HCT116 (cell line): Measurements from ENCODE around the gene TENT4A. TPM values are rescaled to one million over a fixed set of nuclear protein-coding genes. Genes with fewer than 3 reads are reported as not detected.

ENCODE experiments used
- ATAC-seq: fragments of 200-7000 bp; cut with Tn5 transposase; 2 replicates; pipeline ENCODE4 v1.9.1; 2020; ENCODE audit warnings: mild to moderate bottlenecking, moderate library complexity
- BruUV-seq: library from RNA; stranded (reverse); fragments of 400-500 nt; replicated peaks from 2 replicates; lab custom pipeline; 2021; lab: Mats Ljungman, UMichigan
- CTCF ChIA-PET: fragments of 300-600 bp; sonication (Branson Sonifier 250); formaldehyde crosslinking; loops from one replicate; lab custom pipeline; 2021; ENCODE audit warnings: antibody characterized with exemption; lab: Charles Lee
- POLR2A ChIA-PET: fragments of 300-600, 350-600 bp; sonication (Branson Sonifier 250); formaldehyde crosslinking; loops from one replicate; lab custom pipeline; 2021; ENCODE audit warnings: antibody characterized with exemption; lab: Charles Lee
- RAD21 ChIA-PET, 2 experiments: fragments of 300-600 bp; sonication (Branson Sonifier 250); formaldehyde crosslinking; loops; one replicate each; lab custom pipeline; 2023; ENCODE audit warnings: low total read pairs in 2 of 2; ENCODE audit not compliant: uncharacterized antibody in 2 of 2, unreplicated experiment in 2 of 2, low non-redundant PET in 1 of 2; lab: Charles Lee
- DNase-seq: peaks from one replicate; pipeline ENCODE4 v3.0.0-alpha.2; 2010; ENCODE audit warnings: low read depth, low spot score
- H2AFZ ChIP-seq: fragments of 200-600 bp; shearing (Covaris generic), sonication (generic); 2 replicates; pipeline ENCODE4 v1.6.1; 2017; ENCODE audit warnings: low read depth, mixed run types, mixed read lengths, antibody characterized with exemption, low read length; ENCODE audit not compliant: poor library complexity, severe bottlenecking
- H3K27ac ChIP-seq: 2 replicates; pipeline ENCODE4 v1.5.1; 2012; ENCODE audit warnings: low read depth, low read length
- H3K27me3 ChIP-seq: fragments of 200-600 bp; sonication (generic); 2 replicates; pipeline ENCODE4 v1.6.1; 2016; ENCODE audit warnings: mixed run types, low read length, mixed read lengths; ENCODE audit not compliant: insufficient read depth
- H3K36me3 ChIP-seq, 2 experiments: fragments of 200-500 bp in 1 of 2; fragments of 200-600 bp in 1 of 2; sonication (Bioruptor generic) in 1 of 2; sonication (generic) in 1 of 2; 2 replicates each; pipeline versions ENCODE4 v1.5.1 to v1.6.1; 2014 to 2016; ENCODE audit warnings: low read length in 2 of 2, inconsistent platforms in 1 of 2, mixed read lengths in 1 of 2, mixed run types in 1 of 2; ENCODE audit not compliant: insufficient read depth in 2 of 2, control insufficient read depth in 1 of 2
- H3K4me1 ChIP-seq, 2 experiments: fragments of 200-600 bp in 1 of 2; sonication (generic) in 1 of 2; 2 replicates each; pipeline versions ENCODE4 v1.5.1 to v1.6.1; 2012 to 2017; ENCODE audit warnings: low read length in 2 of 2, inconsistent platforms in 1 of 2, mild to moderate bottlenecking in 1 of 2, mixed read lengths in 1 of 2, mixed run types in 1 of 2, moderate library complexity in 1 of 2; ENCODE audit not compliant: insufficient read depth in 2 of 2, control insufficient read depth in 1 of 2
- H3K4me2 ChIP-seq: fragments of 200-600 bp; sonication (generic); 2 replicates; pipeline ENCODE4 v1.6.1; 2017; ENCODE audit warnings: mixed run types, low read length, mixed read lengths
- H3K4me3 ChIP-seq, 2 experiments: fragments of 200-600 bp in 1 of 2; sonication (generic) in 1 of 2; replicated peaks in 1 of 2; 2 replicates each; pipeline ENCODE4 v1.5.1; 2011 to 2016; ENCODE audit warnings: low read length in 2 of 2, control low read depth in 1 of 2, low read depth in 1 of 2, mild to moderate bottlenecking in 1 of 2, mixed read lengths in 1 of 2, mixed run types in 1 of 2
- H3K79me2 ChIP-seq: fragments of 200-600 bp; sonication (generic); 2 replicates; pipeline ENCODE4 v1.6.1; 2017; ENCODE audit warnings: mild to moderate bottlenecking, mixed run types, low read length, moderate library complexity, mixed read lengths; ENCODE audit not compliant: insufficient read depth
- H3K9ac ChIP-seq: fragments of 200-600 bp; sonication (generic); 2 replicates; pipeline ENCODE4 v1.6.1; 2016; ENCODE audit warnings: low read length, mixed read lengths
- H3K9me2 ChIP-seq: fragments of 200-600 bp; sonication (generic), shearing (Covaris generic); 2 replicates; pipeline ENCODE4 v1.6.1; 2017; ENCODE audit warnings: mixed run types, mild to moderate bottlenecking, moderate library complexity; ENCODE audit not compliant: insufficient read depth
- H3K9me3 ChIP-seq, 2 experiments: fragments of 200-500 bp in 1 of 2; fragments of 200-600 bp in 1 of 2; sonication (Bioruptor generic) in 1 of 2; sonication (generic) in 1 of 2; 2 replicates each; pipeline ENCODE4 v1.6.1; 2014 to 2017; ENCODE audit warnings: low read length in 2 of 2, mixed read lengths in 2 of 2, inconsistent platforms in 1 of 2, low read depth in 1 of 2, mild to moderate bottlenecking in 1 of 2, mixed run types in 1 of 2, moderate library complexity in 1 of 2; ENCODE audit not compliant: control insufficient read depth in 1 of 2, insufficient read depth in 1 of 2
- H4K20me1 ChIP-seq: fragments of 200-600 bp; sonication (generic), shearing (Covaris generic); 2 replicates; pipeline ENCODE4 v1.6.1; 2017; ENCODE audit warnings: mixed run types, mild to moderate bottlenecking, moderate library complexity; ENCODE audit not compliant: insufficient read depth
- CEBPB ChIP-seq: IDR thresholded peaks from 2 replicates; pipeline ENCODE4 v1.6.1; 2012; ENCODE audit warnings: low read depth
- EGR1 ChIP-seq: IDR thresholded peaks from 2 replicates; pipeline ENCODE4 v1.6.1; 2012; ENCODE audit warnings: low read depth
- EZH2phosphoT487 ChIP-seq: fragments of 200-600 bp; IDR thresholded peaks from 2 replicates; pipeline ENCODE4 v1.6.1; 2018; ENCODE audit warnings: antibody characterized with exemption, borderline replicate concordance
- FOSL1 ChIP-seq: IDR thresholded peaks from 2 replicates; pipeline ENCODE4 v1.6.1; 2012; ENCODE audit warnings: low read depth
- JUND ChIP-seq: IDR thresholded peaks from 2 replicates; pipeline ENCODE4 v1.6.1; 2012
- POLR2A ChIP-seq: IDR thresholded peaks from 2 replicates; pipeline ENCODE4 v1.7.0; 2011; ENCODE audit warnings: borderline replicate concordance; ENCODE audit not compliant: insufficient read depth, insufficient read length; ENCODE audit errors: extremely low read depth
- RAD21 ChIP-seq: IDR thresholded peaks from 2 replicates; pipeline ENCODE4 v1.6.1; 2012; ENCODE audit warnings: low read depth, mild to moderate bottlenecking
- SIN3A ChIP-seq: IDR thresholded peaks from 2 replicates; pipeline ENCODE4 v1.6.1; 2012; ENCODE audit warnings: low read depth
- TCF7L2 ChIP-seq: IDR thresholded peaks from 2 replicates; pipeline ENCODE4 v1.7.0; 2011; ENCODE audit warnings: borderline replicate concordance, inconsistent platforms; ENCODE audit not compliant: insufficient read depth, insufficient read length; ENCODE audit errors: extremely low read depth
- ZFX ChIP-seq: fragments of 450-650 bp; IDR thresholded peaks from 2 replicates; pipeline ENCODE4 v1.6.1; 2017
- intact Hi-C: fragments of 100-400 bp; cut with micrococcal nuclease; formaldehyde crosslinking; loops from 2 replicates; pipeline ENCODE4 v1.10.0; 2022
- total RNA-seq: library from RNA; stranded (reverse); gene quantifications from one replicate; pipeline ENCODE4 v1.2.1, GENCODE V29; 2021; ENCODE audit not compliant: unreplicated experiment
- TF ChIP-seq, protein P1 (sequence below), 3 experiments: fragments of 200-600 bp in 1 of 3; sonication (generic) in 1 of 3; IDR thresholded peaks in 2 of 3; conservative IDR thresholded peaks in 1 of 3; 2 replicates each; pipeline ENCODE4 v1.5.1; 2012 to 2017; ENCODE audit warnings: low read depth in 2 of 3, low read length in 2 of 3, antibody characterized with exemption in 1 of 3, borderline replicate concordance in 1 of 3, control low read depth in 1 of 3, mild to moderate bottlenecking in 1 of 3, mixed read lengths in 1 of 3, mixed run types in 1 of 3, moderate library complexity in 1 of 3; ENCODE audit not compliant: insufficient read depth in 1 of 3
- TF ChIP-seq, protein P2 (sequence below): IDR thresholded peaks from 2 replicates; pipeline ENCODE4 v1.6.1; 2012

The TENT4A gene
- total RNA-seq, 1 experiment from 2014 or later: 39.8 TPM

DNA sequence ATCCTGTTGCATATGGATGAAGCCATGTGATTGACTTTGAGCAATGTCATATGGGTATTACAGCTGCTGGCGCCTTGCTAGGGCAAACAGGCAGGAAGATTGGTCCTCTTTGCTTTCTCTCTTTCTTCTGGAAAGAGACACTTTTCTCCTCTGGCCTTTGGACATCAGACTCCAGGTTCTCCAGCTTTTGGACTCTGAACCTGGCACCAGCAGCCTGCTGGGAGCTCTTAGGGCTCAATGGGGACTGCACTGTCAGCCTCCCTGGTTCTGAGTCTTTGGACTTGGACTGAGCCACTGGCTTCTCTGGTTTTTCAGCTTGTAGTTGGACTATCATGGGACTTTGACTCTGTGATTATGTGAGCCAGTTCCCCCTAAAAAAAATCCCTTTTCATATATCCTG is 34.8 kb upstream of the TENT4A start:
- Histone ChIP-seq H4K20me1 (no peaks in the 10 kb centered on the region), H2AFZ (no peak overlapping the region), H3K27ac (no peak overlapping the region), H3K79me2 (no peaks in the 10 kb centered on the region), H3K4me1 (peaks cover 0 to 13% of the 10 kb centered on the region in 2 experiments; a peak in 2 of 4 replicates), H3K9ac (no peak overlapping the region), H3K9me2 (no peaks in the 10 kb centered on the region), H3K4me3 (no peak overlapping the region), H3K9me3 (no peaks in the 10 kb centered on the region), H3K27me3 (no peaks in the 10 kb centered on the region), H3K4me2 (no peak overlapping the region), H3K36me3 (0 out of 4 replicates have a peak, but pooled peaks cover 0 to 3% of the 10 kb centered on the region in 2 experiments)
- intact Hi-C loops: no loop called here
- ChIA-PET CTCF (no interaction called here), POLR2A (no interaction called here), RAD21 (no interaction called here)
- TF ChIP-seq TCF7L2 (no peak), RAD21 (no peak), CEBPB (no peak), ZFX (no peak)
- TF ChIP-seq, protein P1, sequence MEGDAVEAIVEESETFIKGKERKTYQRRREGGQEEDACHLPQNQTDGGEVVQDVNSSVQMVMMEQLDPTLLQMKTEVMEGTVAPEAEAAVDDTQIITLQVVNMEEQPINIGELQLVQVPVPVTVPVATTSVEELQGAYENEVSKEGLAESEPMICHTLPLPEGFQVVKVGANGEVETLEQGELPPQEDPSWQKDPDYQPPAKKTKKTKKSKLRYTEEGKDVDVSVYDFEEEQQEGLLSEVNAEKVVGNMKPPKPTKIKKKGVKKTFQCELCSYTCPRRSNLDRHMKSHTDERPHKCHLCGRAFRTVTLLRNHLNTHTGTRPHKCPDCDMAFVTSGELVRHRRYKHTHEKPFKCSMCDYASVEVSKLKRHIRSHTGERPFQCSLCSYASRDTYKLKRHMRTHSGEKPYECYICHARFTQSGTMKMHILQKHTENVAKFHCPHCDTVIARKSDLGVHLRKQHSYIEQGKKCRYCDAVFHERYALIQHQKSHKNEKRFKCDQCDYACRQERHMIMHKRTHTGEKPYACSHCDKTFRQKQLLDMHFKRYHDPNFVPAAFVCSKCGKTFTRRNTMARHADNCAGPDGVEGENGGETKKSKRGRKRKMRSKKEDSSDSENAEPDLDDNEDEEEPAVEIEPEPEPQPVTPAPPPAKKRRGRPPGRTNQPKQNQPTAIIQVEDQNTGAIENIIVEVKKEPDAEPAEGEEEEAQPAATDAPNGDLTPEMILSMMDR (IDR thresholded peaks at IDR 0.05 in 2 of 3, conservative IDR thresholded peaks at IDR 0.05 in 1 of 3; ENCODE audit: borderline replicate concordance in 1 of 3, insufficient read depth in 1 of 3, low read depth in 2 of 3, low read length in 2 of 3): no peak
- ATAC-seq (no peak), DNase-seq (no peak)
- BruUV-seq: no TSS peak

DNA sequence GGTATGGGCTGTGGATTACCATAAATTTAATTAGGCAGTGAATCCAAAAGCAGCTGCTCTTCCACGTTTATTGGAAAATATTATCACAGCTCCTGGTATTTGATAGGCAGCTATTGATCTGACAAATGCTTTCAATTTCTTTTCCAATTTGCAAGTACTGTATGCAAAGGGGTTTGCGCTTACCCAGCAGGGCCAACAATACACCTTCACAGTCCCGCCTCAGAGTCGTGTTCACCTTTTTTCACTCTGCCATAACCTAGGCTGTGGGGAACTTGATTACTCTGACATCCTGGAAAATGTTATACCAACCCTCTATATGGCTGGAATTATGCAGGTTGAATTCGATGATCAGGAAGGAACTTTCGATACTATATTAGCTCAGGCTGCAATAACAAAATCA is 32.3 kb upstream of the TENT4A start:
- no peak overlapping the region for H2AFZ ChIP-seq
- ChIA-PET POLR2A (no interaction called here), CTCF (no interaction called here), RAD21 (no interaction called here)
- ATAC-seq (no peak), DNase-seq (no peak)
- no peaks in the 10 kb centered on the region for H3K79me2 ChIP-seq
- no peaks in the 10 kb centered on the region for H3K9me2 ChIP-seq
- no peak overlapping the region for H3K27ac ChIP-seq
- H3K4me2 ChIP-seq: no peak overlapping the region
- no TSS peak for BruUV-seq
- H4K20me1 ChIP-seq: no peaks in the 10 kb centered on the region
- intact Hi-C loops: no loop called here
- H3K4me3 ChIP-seq: no peak overlapping the region
- peaks cover 0 to 10% of the 10 kb centered on the region in 2 experiments; a peak in 2 of 4 replicates for H3K4me1 ChIP-seq
- no peaks in the 10 kb centered on the region for H3K9me3 ChIP-seq
- no peak overlapping the region for H3K9ac ChIP-seq
- no peaks in the 10 kb centered on the region for H3K36me3 ChIP-seq
- TF ChIP-seq RAD21 (no peak), SIN3A (no peak), CEBPB (no peak), EGR1 (no peak), JUND (no peak), EZH2phosphoT487 (no peak), POLR2A (no peak), FOSL1 (no peak)
- TF ChIP-seq, protein P2, sequence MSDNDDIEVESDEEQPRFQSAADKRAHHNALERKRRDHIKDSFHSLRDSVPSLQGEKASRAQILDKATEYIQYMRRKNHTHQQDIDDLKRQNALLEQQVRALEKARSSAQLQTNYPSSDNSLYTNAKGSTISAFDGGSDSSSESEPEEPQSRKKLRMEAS: no peak
- peaks cover 11% of the 10 kb centered on the region; the same call in 1 of the 2 replicates for H3K27me3 ChIP-seq
